Neural progenitor cell (in vitro differentiated cells): ENCODE measurements around the gene TPD52L2. TPM values are rescaled to one million over a fixed set of nuclear protein-coding genes. Genes with fewer than 3 reads are reported as not detected.
A peak's percentile ranks its signal among the peaks of the same experiment; 100 is the strongest.

Experiments used
- DNase-seq: peaks from one replicate; pipeline ENCODE4 v3.0.0-alpha.2; 2016; ENCODE audit warnings: low spot score
- H2AFZ ChIP-seq: fragments of 200-600 bp; sonication (generic); replicated peaks from 2 replicates; pipeline ENCODE4 v1.6.1; 2016; ENCODE audit warnings: antibody characterized with exemption
- H3F3A ChIP-seq: fragments of 200-600 bp; sonication (generic); 2 replicates; pipeline ENCODE4 v1.6.1; 2016; ENCODE audit warnings: antibody characterized with exemption, low read depth
- H3K27ac ChIP-seq: fragments of 200-600 bp; sonication (generic); 2 replicates; pipeline ENCODE4 v1.5.1; 2016; ENCODE audit warnings: mild to moderate bottlenecking
- H3K27me3 ChIP-seq: fragments of 200-600 bp; sonication (generic); 2 replicates; pipeline ENCODE4 v1.6.1; 2016; ENCODE audit warnings: mild to moderate bottlenecking, moderate library complexity
- H3K36me3 ChIP-seq: fragments of 200-600 bp; sonication (generic); 2 replicates; pipeline ENCODE4 v1.5.1; 2016
- H3K4me1 ChIP-seq: fragments of 200-600 bp; sonication (generic); 2 replicates; pipeline ENCODE4 v1.6.1; 2016; ENCODE audit warnings: mixed run types
- H3K4me2 ChIP-seq: fragments of 200-600 bp; sonication (generic); 2 replicates; pipeline ENCODE4 v1.6.1; 2016
- H3K4me3 ChIP-seq: fragments of 200-600 bp; sonication (generic); 2 replicates; pipeline ENCODE4 v1.5.1; 2016
- H3K79me2 ChIP-seq: fragments of 200-600 bp; sonication (generic); 2 replicates; pipeline ENCODE4 v1.6.1; 2016; ENCODE audit warnings: low read depth
- H3K9ac ChIP-seq: fragments of 200-600 bp; sonication (generic); 2 replicates; pipeline ENCODE4 v1.6.1; 2016
- H3K9me3 ChIP-seq: fragments of 200-600 bp; sonication (generic); 2 replicates; pipeline ENCODE4 v1.5.1; 2016; ENCODE audit warnings: low read depth
- H4K20me1 ChIP-seq: fragments of 200-600 bp; sonication (generic); 2 replicates; pipeline ENCODE4 v1.6.1; 2016; ENCODE audit warnings: low read depth
- H3K27ac Mint-ChIP-seq: 3 replicates; pipeline ENCODE4 v1.8.0; 2021; ENCODE audit warnings: mixed read lengths
- H3K27me3 Mint-ChIP-seq: 2 replicates; pipeline ENCODE4 v1.8.0; 2022; ENCODE audit warnings: low read depth, mild to moderate bottlenecking, inconsistent platforms, moderate library complexity, mixed read lengths; ENCODE audit not compliant: insufficient read depth
- H3K36me3 Mint-ChIP-seq: 3 replicates; pipeline ENCODE4 v1.8.0; 2021; ENCODE audit warnings: mixed read lengths
- H3K4me1 Mint-ChIP-seq: 3 replicates; pipeline ENCODE4 v1.8.0; 2021; ENCODE audit warnings: mixed read lengths
- H3K4me3 Mint-ChIP-seq: 3 replicates; pipeline ENCODE4 v1.8.0; 2021; ENCODE audit warnings: mild to moderate bottlenecking, moderate library complexity, mixed read lengths
- H3K9me3 Mint-ChIP-seq: 3 replicates; pipeline ENCODE4 v1.8.0; 2020; ENCODE audit warnings: mixed read lengths
- EZH2 ChIP-seq: fragments of 200-600 bp; sonication (generic); IDR thresholded peaks from 2 replicates; pipeline ENCODE4 v1.6.1; 2017; ENCODE audit warnings: antibody characterized with exemption, mild to moderate bottlenecking, moderate library complexity
- EZH2phosphoT487 ChIP-seq: fragments of 200-600 bp; sonication (generic); IDR thresholded peaks from 2 replicates; pipeline ENCODE4 v1.6.1; 2017; ENCODE audit warnings: antibody characterized with exemption
- total RNA-seq: library from RNA; depleted of rRNA; stranded (reverse); fragments of >200 nt; gene quantifications from 2 replicates; pipeline ENCODE4 v1.2.3, GENCODE V29; 2015; ENCODE audit warnings: low replicate concordance
- TF ChIP-seq, protein P1 (sequence below): fragments of 200-600 bp; sonication (generic); IDR thresholded peaks from 2 replicates; pipeline ENCODE4 v1.5.1; 2017; ENCODE audit warnings: antibody characterized with exemption, mild to moderate bottlenecking

Gene TPD52L2
- total RNA-seq, 1 donor from 2014 or later, result 66.6 TPM

DNA sequence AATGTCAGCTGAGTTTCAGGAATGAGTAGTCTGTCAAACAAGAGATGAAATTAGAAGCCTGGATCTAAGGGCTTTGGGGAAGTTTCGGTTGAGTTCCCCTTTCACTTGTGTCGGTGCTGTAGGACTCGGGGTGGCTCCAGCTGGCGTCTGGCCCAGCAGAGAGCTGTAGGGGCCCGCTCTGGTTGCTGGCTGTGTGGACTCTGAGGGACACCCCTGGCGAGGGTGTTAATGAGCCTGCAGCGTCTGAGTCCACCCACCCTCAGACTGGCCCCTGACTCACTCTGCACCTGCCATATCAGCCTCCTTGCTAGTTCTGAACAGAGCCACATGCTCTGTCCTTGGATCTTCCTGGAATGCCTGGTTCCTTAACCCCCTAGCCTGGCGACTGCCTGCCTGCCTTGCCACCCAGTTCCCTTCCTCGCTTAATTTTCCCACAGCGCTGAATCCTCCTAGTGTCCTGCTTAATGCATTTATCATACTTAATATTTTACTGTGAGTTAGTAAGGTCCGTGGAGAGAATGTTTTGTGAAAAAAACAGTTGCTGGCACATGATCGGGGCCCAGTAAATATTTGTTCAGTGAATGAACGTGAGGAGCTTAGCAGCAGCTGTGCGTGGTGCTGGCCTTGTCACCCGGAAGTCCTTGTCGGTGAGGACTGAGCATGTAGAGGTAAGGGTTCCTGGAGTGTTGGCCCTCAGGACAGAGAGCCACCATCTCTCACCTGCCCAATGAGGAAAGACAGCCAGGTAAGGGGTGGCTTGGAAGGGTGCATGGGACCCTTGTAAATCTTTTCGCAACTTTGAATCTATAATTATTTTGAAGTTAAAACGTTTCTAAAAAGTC lies 31.4 kb downstream of the TPD52L2 start:
- peak overlapping the region; percentile 97 for H3K4me2 ChIP-seq
- peaks cover 6% of the 10 kb centered on the region for H3K27me3 Mint-ChIP-seq
- no peaks in the 10 kb centered on the region for H3K27me3 ChIP-seq
- H4K20me1 ChIP-seq, result peaks cover 73% of the 10 kb centered on the region
- H3K79me2 ChIP-seq, result peaks cover 61% of the 10 kb centered on the region
- peak overlapping the region; percentile 77 for H3K9ac ChIP-seq
- peaks cover 34% of the 10 kb centered on the region for H3K4me1 Mint-ChIP-seq
- peaks cover 9% of the 10 kb centered on the region for H3K4me1 ChIP-seq
- no peaks in the 10 kb centered on the region for H3K9me3 ChIP-seq
- H3K9me3 Mint-ChIP-seq, result no peaks in the 10 kb centered on the region
- H3K4me3 Mint-ChIP-seq, result peak overlapping the region; percentile 94
- no peaks in the 10 kb centered on the region for H3K36me3 ChIP-seq
- peak overlapping the region; percentile 47 for H3K27ac Mint-ChIP-seq
- no peak for TF ChIP-seq EZH2phosphoT487
- TF ChIP-seq, protein P1, sequence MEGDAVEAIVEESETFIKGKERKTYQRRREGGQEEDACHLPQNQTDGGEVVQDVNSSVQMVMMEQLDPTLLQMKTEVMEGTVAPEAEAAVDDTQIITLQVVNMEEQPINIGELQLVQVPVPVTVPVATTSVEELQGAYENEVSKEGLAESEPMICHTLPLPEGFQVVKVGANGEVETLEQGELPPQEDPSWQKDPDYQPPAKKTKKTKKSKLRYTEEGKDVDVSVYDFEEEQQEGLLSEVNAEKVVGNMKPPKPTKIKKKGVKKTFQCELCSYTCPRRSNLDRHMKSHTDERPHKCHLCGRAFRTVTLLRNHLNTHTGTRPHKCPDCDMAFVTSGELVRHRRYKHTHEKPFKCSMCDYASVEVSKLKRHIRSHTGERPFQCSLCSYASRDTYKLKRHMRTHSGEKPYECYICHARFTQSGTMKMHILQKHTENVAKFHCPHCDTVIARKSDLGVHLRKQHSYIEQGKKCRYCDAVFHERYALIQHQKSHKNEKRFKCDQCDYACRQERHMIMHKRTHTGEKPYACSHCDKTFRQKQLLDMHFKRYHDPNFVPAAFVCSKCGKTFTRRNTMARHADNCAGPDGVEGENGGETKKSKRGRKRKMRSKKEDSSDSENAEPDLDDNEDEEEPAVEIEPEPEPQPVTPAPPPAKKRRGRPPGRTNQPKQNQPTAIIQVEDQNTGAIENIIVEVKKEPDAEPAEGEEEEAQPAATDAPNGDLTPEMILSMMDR, result no peak
- TF ChIP-seq EZH2, result no peak
- peaks cover 38% of the 10 kb centered on the region for H3F3A ChIP-seq
- H2AFZ ChIP-seq, result no peak overlapping the region
- H3K27ac ChIP-seq, result no peak overlapping the region
- peak overlapping the region; percentile 94 for H3K4me3 ChIP-seq
- DNase-seq, result peak; percentile 33
- H3K36me3 Mint-ChIP-seq, result peaks cover 8% of the 10 kb centered on the region

DNA sequence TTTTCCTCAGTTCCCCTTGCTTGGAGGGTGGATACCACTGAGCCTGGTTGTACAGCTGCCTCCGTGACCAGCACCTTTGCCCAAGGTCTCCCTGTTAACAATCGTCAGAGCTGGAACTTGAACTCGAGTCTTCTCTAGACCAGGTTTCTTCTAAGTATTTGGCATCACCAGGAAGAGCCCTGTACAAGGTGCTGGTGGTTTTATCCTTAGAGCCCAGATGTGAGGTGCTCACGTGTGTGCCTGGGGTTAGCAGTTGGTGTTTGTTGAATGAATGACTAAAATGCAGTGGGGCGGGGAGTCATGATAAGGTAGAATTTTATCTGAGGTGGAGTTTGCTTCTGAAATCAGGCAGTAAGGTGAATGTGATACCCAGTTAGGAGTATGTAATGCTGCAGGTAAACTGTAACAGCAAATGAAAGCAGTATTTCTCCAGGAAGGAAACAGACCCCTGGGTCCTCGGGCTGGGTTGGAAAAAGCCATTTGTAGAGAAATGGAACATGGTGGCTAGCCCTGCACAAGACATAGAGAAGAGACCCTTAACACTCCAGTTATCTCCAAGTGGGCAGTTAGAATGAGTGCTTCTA lies 33.0 kb downstream of the TPD52L2 start:
- peaks cover 7% of the 10 kb centered on the region for H3K27me3 Mint-ChIP-seq
- H3K4me1 ChIP-seq, result peaks cover 9% of the 10 kb centered on the region
- H3K9me3 Mint-ChIP-seq, result no peaks in the 10 kb centered on the region
- H3K9me3 ChIP-seq, result no peaks in the 10 kb centered on the region
- peaks cover 73% of the 10 kb centered on the region for H4K20me1 ChIP-seq
- H3K4me3 Mint-ChIP-seq, result no peak overlapping the region
- no peak overlapping the region for H3K9ac ChIP-seq
- no peak overlapping the region for H2AFZ ChIP-seq
- peaks cover 4% of the 10 kb centered on the region for H3K36me3 Mint-ChIP-seq
- peaks cover 38% of the 10 kb centered on the region for H3F3A ChIP-seq
- H3K4me1 Mint-ChIP-seq, result peaks cover 34% of the 10 kb centered on the region
- no peaks in the 10 kb centered on the region for H3K27me3 ChIP-seq
- no peak overlapping the region for H3K27ac ChIP-seq
- H3K4me2 ChIP-seq, result no peak overlapping the region
- DNase-seq, result no peak
- TF ChIP-seq EZH2phosphoT487, result no peak
- TF ChIP-seq, protein P1, result no peak
- TF ChIP-seq EZH2, result no peak
- H3K27ac Mint-ChIP-seq, result no peak overlapping the region
- no peak overlapping the region for H3K4me3 ChIP-seq
- peaks cover 75% of the 10 kb centered on the region for H3K79me2 ChIP-seq
- H3K36me3 ChIP-seq, result no peaks in the 10 kb centered on the region

DNA sequence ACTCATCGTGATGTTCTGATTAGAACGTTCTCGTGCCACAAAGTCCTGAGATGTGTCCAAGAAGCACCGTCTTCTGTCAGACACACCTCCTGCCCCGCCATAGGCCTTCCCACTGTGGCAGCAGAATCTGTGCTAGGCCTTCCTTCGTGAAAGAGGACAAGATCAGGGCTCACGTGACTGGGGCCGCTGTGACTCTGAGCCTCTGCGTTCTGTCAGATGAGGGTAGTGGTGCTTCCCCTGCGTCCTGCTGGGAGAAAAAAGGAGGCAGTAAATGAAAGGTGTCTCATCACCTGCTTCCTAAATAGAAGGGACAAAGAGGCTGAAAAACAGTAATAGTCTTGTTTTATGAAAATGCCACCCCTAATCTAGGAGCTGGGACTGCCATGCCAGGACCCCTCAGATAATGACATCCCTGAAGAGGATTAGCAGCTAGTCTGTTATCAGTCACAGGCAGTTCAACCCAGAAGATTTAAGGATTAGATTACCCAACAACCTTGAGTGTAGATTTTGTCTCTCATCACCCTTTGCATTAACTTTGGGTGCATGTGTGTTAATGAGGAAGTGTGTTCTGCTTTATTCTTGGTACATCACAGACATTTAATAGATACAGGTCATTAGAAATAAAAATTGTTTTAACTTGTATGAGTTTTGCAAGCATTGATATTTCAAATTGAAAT lies 34.0 kb downstream of the TPD52L2 start:
- Histone ChIP-seq H4K20me1 (peaks cover 73% of the 10 kb centered on the region), H3K9me3 (no peaks in the 10 kb centered on the region), H3K4me1 (peaks cover 9% of the 10 kb centered on the region), H3K9ac (no peak overlapping the region), H3F3A (peaks cover 28% of the 10 kb centered on the region), H3K79me2 (peaks cover 85% of the 10 kb centered on the region), H2AFZ (no peak overlapping the region), H3K27ac (no peak overlapping the region), H3K4me3 (no peak overlapping the region), H3K4me2 (no peak overlapping the region), H3K36me3 (no peaks in the 10 kb centered on the region), H3K27me3 (no peaks in the 10 kb centered on the region)
- H3K9me3 Mint-ChIP-seq, result no peaks in the 10 kb centered on the region
- H3K36me3 Mint-ChIP-seq, result peaks cover 4% of the 10 kb centered on the region
- H3K4me1 Mint-ChIP-seq, result peaks cover 32% of the 10 kb centered on the region
- no peak overlapping the region for H3K27ac Mint-ChIP-seq
- no peak overlapping the region for H3K4me3 Mint-ChIP-seq
- DNase-seq, result no peak
- TF ChIP-seq EZH2phosphoT487 (no peak), EZH2 (no peak)
- TF ChIP-seq, protein P1, result no peak
- H3K27me3 Mint-ChIP-seq, result peaks cover 8% of the 10 kb centered on the region
